ENCODE results near the gene LEF1. TPM values are rescaled to one million over a fixed set of nuclear protein-coding genes. Genes with fewer than 3 reads are reported as not detected.

The LEF1 gene
- total RNA-seq (2021; fragmentation: NEBNext Ultra II Directional; extraction: Animal tissue kit (Norgen Biotek cat#: 25700)) (0.67 and 2.6 TPM in 2 replicates), polyA plus RNA-seq (2011; rRNA removed) (3.6 and 5.2 TPM in 2 replicates), polyA minus RNA-seq (2011; rRNA and poly(A)+ RNA removed) (3.6 and 5.4 TPM in 2 replicates)
- 3.1 TPM for polyA plus RNA-seq (2011; cell fraction: cytosol; rRNA removed)
- 3.4 TPM for polyA plus RNA-seq (2011; cell fraction: nucleus; rRNA removed)
- polyA plus RNA-seq (2012, experiment 1 of 2): 1.3 to 2.7 TPM (median 2.0 TPM) in 4 replicates
- polyA plus RNA-seq (2012, experiment 2 of 2): 0.62 TPM
- 0.12 TPM for polyA plus RNA-seq (2013, experiment 1 of 2)
- 0.20 TPM for polyA plus RNA-seq (2013, experiment 2 of 2)
- polyA minus RNA-seq (2011; cell fraction: cytosol; rRNA and poly(A)+ RNA removed): 1.6 TPM
- 4.3 TPM for polyA minus RNA-seq (2011; cell fraction: nucleus; rRNA and poly(A)+ RNA removed)
- long read RNA-seq, experiment 1, partial matches to known transcripts: 0 of 1 reads
- long read RNA-seq, experiment 1, other reads (novel, unspliced or antisense): 1 of 1 reads
- long read RNA-seq, experiment 2: 0 reads

- Histone ChIP-seq H4K91ac (replicated peaks; ENCODE audit: insufficient read length, low read length) (no peak within 1 kb of the TSS), H2BK20ac (ENCODE audit: low read length) (no peak within 1 kb of the TSS), H3K23me2 (ENCODE audit: low read depth, low read length) (peaks cover 35% of the 10 kb centered on the region), H3K56ac (replicated peaks; ENCODE audit: insufficient read length, low read depth, low read length) (no peak within 1 kb of the TSS), H4K8ac (ENCODE audit: extremely low read depth, insufficient read depth, low read length) (peak within 1 kb of the TSS; percentile 9), H3K14ac (ENCODE audit: insufficient read length) (no peak within 1 kb of the TSS), H3K9ac (replicated peaks in 1 of 4; ENCODE audit: extremely low read depth in 1 of 4, low read depth in 3 of 4, low read length in 3 of 4) (peak within 1 kb of the TSS in 1 of 4 experiments; percentile 67; a peak in 3 of 7 replicates), H2AFZ (ENCODE audit: low read length) (no peak within 1 kb of the TSS; the same call in 1 of the 2 replicates), H3K4me2 (ENCODE audit: insufficient read depth in 1 of 2, low read depth in 2 of 2, low read length in 2 of 2) (peak within 1 kb of the TSS; percentile 87 to 96), H3K79me1 (ENCODE audit: low read depth, low read length) (no peaks in the 10 kb centered on the region), H3K27ac (ENCODE audit: low read depth, low read length) (no peak within 1 kb of the TSS), H2BK5ac (ENCODE audit: low read depth, low read length) (no peak within 1 kb of the TSS), H2BK120ac (replicated peaks; ENCODE audit: low read depth, low read length) (no peak within 1 kb of the TSS), H3K4me1 (replicated peaks in 1 of 4; ENCODE audit: control insufficient read depth in 3 of 4, insufficient read depth in 4 of 4, low read length in 3 of 4) (peaks cover 6 to 36% (median 14%) of the 10 kb centered on the region in 4 experiments), H3K27me3 (replicated peaks in 1 of 4; ENCODE audit: control insufficient read depth in 3 of 4, extremely low read depth in 1 of 4, insufficient read depth in 3 of 4, low read length in 3 of 4) (peaks cover 63 to 96% (median 89%) of the 10 kb centered on the region in 4 experiments), H3K79me2 (ENCODE audit: control insufficient read depth in 1 of 2, insufficient read depth in 2 of 2, low read length in 2 of 2) (no peaks in the 10 kb centered on the region), H3K4ac (replicated peaks; ENCODE audit: insufficient read length, low read depth, low read length) (no peak within 1 kb of the TSS), H2BK15ac (ENCODE audit: low read length) (no peak within 1 kb of the TSS), H3K18ac (ENCODE audit: extremely low read depth, low read length) (no peak within 1 kb of the TSS; the same call in none of the 2 replicates), H3K36me3 (ENCODE audit: control insufficient read depth in 2 of 4, insufficient read depth in 4 of 4, low read length in 3 of 4) (peaks cover 0 to 3% (median 0%) of the 10 kb centered on the region in 4 experiments; a peak in 1 of 8 replicates), H3K9me3 (ENCODE audit: insufficient read depth in 2 of 2, low read depth in 1 of 2, low read length in 1 of 2) (no peaks in the 10 kb centered on the region), H4K20me1 (replicated peaks in 1 of 2; ENCODE audit: control insufficient read depth in 1 of 2, insufficient read depth in 2 of 2, low read length in 2 of 2) (peaks cover 3 to 9% of the 10 kb centered on the region in 2 experiments), H3K4me3 (ENCODE audit: extremely low read depth in 1 of 4, insufficient read depth in 2 of 4, low read depth in 3 of 4, low read length in 4 of 4) (peak within 1 kb of the TSS; percentile 52 to 76 (median 66)), H3K23ac (ENCODE audit: insufficient read length) (no peak within 1 kb of the TSS), H2BK12ac (ENCODE audit: low read depth, low read length) (peak within 1 kb of the TSS; percentile 93), H4K5ac (ENCODE audit: insufficient read length, low read depth, low read length) (no peak within 1 kb of the TSS), H2AK5ac (ENCODE audit: low read depth, low read length) (no peak within 1 kb of the TSS; the same call in 1 of the 2 replicates)
- ChIA-PET POLR2A (ENCODE audit: partially characterized antibody) (interaction anchor here (0.6 to 1.2 kb wide), 2 partner anchors 26 to 110 kb away, joined by 3 to 5 read pairs; no protein-coding TSS in a partner anchor), CTCF (ENCODE audit: partially characterized antibody) (interaction anchor here (0.6 to 1.2 kb wide), 6 partner anchors 25 to 210 kb away, joined by 3 to 4 read pairs (median 3); no protein-coding TSS in a partner anchor)
- peak; percentile 49 to 77 for DNase-seq (ENCODE audit: low read depth in 1 of 2, low spot score in 2 of 2)
- WGBS, 2 experiments (ENCODE audit: extremely low coverage in 1 of 2, insufficient coverage in 1 of 2, insufficient read length in 1 of 2, insufficient replicate concordance in 2 of 2, low coverage in 1 of 2, low lambda C conversion rate in 2 of 2, missing lambda C conversion rate in 1 of 2): 1% methylated on average over 53 of the region's 61 CpGs; no CpG with 5 or more reads in 1 of the 2 experiments
- no peak for FAIRE-seq
- no peak for TF ChIP-seq FOSL1 (IDR thresholded peaks at IDR 0.05; ENCODE audit: insufficient read depth, low read depth, low read length)
- TF ChIP-seq JUN (IDR thresholded peaks at IDR 0.05; ENCODE audit: low read depth, low read length): no peak
- no peak for TF ChIP-seq USF2 (IDR thresholded peaks at IDR 0.05; ENCODE audit: low read length)
- TF ChIP-seq CREB1 (IDR thresholded peaks at IDR 0.05): no peak
- TF ChIP-seq SAP30 (IDR thresholded peaks at IDR 0.05; ENCODE audit: insufficient read depth, insufficient replicate concordance, low read length): no peak
- no peak for TF ChIP-seq BCL11A (IDR thresholded peaks at IDR 0.05; ENCODE audit: low read depth in 2 of 2, low read length in 2 of 2)
- TF ChIP-seq SP2 (IDR thresholded peaks at IDR 0.05; ENCODE audit: low read length): no peak
- TF ChIP-seq TBP (IDR thresholded peaks at IDR 0.05; ENCODE audit: low read depth, low read length): no peak
Observed at GRCh38 chr4:108168671-108169523, at the start of gene LEF1. Gene LEF1, minus strand, starts transcription at chr4:108168932. Its CDS starts 1,165 bp downstream, at chr4:108167767.

All from H1 (cell line).